WTC11 (cell line): Measurements from ENCODE around the gene MARF1.

ENCODE experiments used
- ATF2 ChIP-seq: sonication (generic); formaldehyde crosslinking; IDR thresholded peaks from 2 replicates; pipeline ENCODE4 v1.8.1; 2022; ENCODE audit warnings: low read depth, missing genetic modification reagents, borderline replicate concordance
- CDX4 ChIP-seq: fragments of 250-450 bp; sonication (Bioruptor Pico); IDR thresholded peaks from 2 replicates; pipeline ENCODE4 v1.9.0; 2021; ENCODE audit warnings: moderate library complexity, mild to moderate bottlenecking, inconsistent platforms, borderline replicate concordance
- CTCF ChIP-seq: fragments of 200-600 bp; IDR thresholded peaks from 2 replicates; pipeline ENCODE4 v1.8.0; 2022; ENCODE audit warnings: antibody characterized with exemption
- FOXP1 ChIP-seq: sonication (generic); formaldehyde crosslinking; IDR thresholded peaks from 2 replicates; pipeline ENCODE4 v1.8.0; 2022; ENCODE audit warnings: missing genetic modification reagents, mild to moderate bottlenecking, moderate library complexity, borderline replicate concordance
- MAX ChIP-seq: sonication (generic); formaldehyde crosslinking; IDR thresholded peaks from 2 replicates; pipeline ENCODE4 v1.8.0; 2022; ENCODE audit warnings: mild to moderate bottlenecking, missing genetic modification reagents
- NR1H2 ChIP-seq: sonication (generic); formaldehyde crosslinking; IDR thresholded peaks from 2 replicates; pipeline ENCODE4 v1.9.0; 2021; ENCODE audit warnings: mild to moderate bottlenecking, moderate library complexity, missing genetic modification reagents
- ZNF263 ChIP-seq: sonication (generic); formaldehyde crosslinking; IDR thresholded peaks from 2 replicates; pipeline ENCODE4 v1.8.1; 2022; ENCODE audit warnings: low read depth, mild to moderate bottlenecking, moderate library complexity, missing genetic modification reagents
- ZNF317 ChIP-seq: sonication (generic); formaldehyde crosslinking; IDR thresholded peaks from 2 replicates; pipeline ENCODE4 v1.8.1; 2023; ENCODE audit warnings: low read depth, mild to moderate bottlenecking, moderate library complexity, missing genetic modification reagents, borderline replicate concordance

GRCh38 chr16:15690296-15690695, 47.3 kb upstream of the MARF1 start:
- no peak for TF ChIP-seq ZNF317 (CRISPR knock-in tag)
- no peak for TF ChIP-seq CDX4 (CRISPR knock-in tag)
- no peak for TF ChIP-seq CTCF
- no peak for TF ChIP-seq ATF2 (CRISPR knock-in tag)
- no peak for TF ChIP-seq MAX (CRISPR knock-in tag)
- TF ChIP-seq FOXP1 (CRISPR knock-in tag), result no peak
- no peak for TF ChIP-seq NR1H2 (CRISPR knock-in tag)
- no peak for TF ChIP-seq ZNF263 (CRISPR knock-in tag)
